SIG-M5 treated with dmso at 0.1 percent for 504 hours (cell line): Measurements from ENCODE around the gene BLOC1S3.

Experiments
- DNase-seq: peaks from one replicate; lab custom pipeline; 2025; ENCODE audit not compliant: unreplicated experiment; lab: John Stamatoyannopoulos, UW

Gene BLOC1S3

DNA sequence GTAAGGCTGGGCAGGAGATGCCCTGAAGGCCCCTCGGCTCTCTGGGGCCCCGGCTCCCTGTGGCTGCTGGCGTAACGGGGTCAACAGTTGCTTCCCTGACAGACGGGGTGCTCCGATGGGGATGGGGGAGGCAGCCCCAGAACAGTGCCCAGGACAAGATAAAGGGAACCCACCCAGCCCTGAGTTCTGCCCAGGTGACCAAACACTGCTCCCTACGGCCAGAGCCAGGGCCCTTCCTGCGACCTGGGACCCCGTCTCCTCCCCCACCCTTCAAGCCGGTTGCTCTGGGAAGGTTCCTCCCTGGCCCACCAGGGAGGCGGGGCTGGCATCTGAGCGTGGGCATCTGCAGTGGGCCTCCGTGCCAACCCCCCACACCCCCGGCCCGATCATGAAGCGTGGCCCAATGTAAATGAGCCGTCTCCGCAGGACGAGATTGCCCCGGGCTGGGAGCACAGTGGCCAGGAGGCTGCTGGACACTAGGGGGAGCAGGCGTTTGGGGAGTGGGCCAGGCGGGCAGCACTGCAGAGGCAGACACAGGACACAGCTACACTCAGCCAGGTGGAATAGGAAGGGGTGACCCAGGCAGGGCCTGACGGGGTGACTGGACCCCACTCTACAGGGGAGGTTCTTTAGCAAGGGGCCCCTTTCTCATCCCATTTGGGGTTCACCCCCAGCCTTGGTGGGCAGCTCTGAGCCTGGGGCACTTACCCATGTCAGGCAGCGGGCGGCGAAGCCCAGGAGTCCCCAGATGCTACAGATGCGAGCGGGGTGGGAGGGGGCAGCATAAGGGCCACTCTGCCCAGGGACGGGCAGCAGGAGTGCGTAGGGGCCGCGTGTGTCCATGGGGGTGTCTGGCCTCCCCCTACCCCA is 16.6 kb upstream of the BLOC1S3 start:
- no peak for DNase-seq

- DNase-seq: peak; percentile 51
Observed at GRCh38 chr19:45162608-45163143, 15.9 kb upstream of the BLOC1S3 start.

DNA sequence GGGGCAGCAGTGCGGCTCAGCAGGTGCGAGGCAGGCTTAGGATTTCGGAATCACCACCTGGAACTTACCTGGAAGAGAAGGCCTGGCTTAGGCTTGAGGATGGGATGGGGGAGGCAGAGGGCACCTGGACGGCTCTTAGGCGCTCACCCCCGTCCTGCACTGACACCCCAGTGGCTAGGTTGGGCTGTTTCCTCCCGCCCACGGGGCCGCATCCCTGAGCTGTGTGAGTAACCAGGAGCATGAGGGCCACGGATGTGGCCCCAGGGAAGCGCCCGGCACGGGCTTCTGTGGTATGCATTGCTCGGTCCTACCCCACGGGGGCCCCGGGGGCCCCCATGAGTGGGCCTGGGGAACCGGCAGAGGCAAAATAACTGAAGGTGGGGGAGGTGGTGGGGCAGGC is 15.4 kb upstream of the BLOC1S3 start:
- DNase-seq: no peak

- no peak for DNase-seq
Observed at GRCh38 chr19:45163751-45164460, 14.7 kb upstream of the BLOC1S3 start.

DNA sequence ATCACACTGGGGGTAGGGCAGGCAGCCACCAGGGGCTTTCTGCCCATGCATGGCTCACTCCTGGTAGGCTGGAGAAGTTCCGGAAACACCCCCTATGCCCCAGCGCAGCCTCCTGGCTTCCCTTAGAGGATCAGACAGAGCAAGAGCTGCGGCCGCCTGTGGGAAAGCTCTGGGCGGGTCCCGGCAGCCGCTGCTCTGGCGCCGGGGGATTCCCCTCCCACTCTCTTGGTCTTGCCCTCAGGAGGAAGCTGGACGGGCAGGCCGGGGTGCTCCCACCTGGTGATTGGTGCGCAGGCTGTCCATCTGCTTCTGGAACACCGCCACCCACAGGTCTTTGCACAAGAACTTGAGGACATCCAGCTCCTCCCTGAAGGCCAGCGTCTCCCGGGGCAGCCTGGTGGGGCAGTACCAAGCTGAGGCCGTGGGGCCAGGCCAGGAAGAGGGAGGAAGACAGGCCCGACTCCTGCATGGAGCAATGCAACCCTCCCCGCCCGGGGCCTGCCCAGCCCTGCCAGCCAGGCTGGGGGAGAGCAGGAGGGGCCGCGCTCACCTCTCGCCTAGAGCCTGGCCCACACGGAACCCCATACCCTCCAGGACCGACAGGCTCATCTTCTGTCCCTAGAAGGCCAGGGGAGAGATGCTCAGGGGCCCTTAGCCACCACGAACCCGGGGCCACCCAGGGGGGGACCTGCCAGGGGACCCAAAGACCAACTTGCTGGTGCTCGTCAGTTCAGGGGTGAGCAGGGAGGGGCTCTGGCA is 13.8 kb upstream of the BLOC1S3 start:
- peak; percentile 34 for DNase-seq

GRCh38 chr19:45166723-45167252 is 11.8 kb upstream of the BLOC1S3 start:
- no peak for DNase-seq

DNA sequence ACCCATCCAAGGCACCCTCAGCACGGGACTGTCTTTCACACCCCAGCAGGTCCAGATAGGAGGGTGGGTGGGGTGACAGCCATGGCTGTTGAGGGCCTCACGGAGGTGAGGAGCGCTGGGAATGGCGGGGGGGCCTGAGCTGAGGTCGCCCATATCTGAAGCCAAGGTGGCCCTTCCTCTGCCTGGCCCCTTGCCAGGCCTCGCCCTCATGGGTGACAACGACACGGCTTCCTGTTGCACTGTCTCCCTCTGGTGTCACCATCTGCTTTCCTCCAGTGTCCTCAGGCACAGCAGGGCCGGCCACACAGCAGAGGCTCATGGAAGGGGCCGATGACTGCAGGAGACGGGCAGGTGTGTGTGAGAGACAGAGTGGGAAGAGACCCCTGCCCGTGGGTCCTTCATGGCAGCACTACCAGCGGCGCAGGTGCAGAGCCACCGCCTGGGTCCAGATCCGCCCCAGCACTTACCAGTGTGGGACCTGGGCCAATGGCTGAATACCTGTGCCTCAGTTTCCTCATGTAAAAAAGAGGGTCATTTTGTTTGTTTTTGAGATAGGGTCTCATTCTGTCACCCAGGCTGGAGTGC is 9.7 kb upstream of the BLOC1S3 start:
- DNase-seq: no peak

DNA sequence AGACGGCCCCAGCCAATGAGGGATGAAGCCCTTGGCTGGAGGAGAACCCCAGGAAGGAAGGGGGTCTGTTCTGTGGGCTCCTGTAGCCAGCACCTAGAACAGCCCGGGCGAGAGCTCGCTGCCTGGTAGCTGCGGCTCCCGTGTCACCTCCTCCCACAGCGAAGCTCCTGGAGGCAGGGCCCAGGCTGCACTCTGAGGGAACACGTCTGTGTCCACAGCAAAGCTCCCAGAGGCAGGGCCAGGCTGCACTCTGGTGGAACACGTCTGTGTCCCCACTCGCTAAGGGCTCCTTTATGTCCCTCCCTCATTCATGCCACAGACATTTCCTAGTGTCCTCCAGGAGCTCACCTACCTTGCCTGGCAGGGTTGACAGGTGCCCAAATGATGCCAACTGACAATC is 9.0 kb upstream of the BLOC1S3 start:
- DNase-seq: no peak

DNA sequence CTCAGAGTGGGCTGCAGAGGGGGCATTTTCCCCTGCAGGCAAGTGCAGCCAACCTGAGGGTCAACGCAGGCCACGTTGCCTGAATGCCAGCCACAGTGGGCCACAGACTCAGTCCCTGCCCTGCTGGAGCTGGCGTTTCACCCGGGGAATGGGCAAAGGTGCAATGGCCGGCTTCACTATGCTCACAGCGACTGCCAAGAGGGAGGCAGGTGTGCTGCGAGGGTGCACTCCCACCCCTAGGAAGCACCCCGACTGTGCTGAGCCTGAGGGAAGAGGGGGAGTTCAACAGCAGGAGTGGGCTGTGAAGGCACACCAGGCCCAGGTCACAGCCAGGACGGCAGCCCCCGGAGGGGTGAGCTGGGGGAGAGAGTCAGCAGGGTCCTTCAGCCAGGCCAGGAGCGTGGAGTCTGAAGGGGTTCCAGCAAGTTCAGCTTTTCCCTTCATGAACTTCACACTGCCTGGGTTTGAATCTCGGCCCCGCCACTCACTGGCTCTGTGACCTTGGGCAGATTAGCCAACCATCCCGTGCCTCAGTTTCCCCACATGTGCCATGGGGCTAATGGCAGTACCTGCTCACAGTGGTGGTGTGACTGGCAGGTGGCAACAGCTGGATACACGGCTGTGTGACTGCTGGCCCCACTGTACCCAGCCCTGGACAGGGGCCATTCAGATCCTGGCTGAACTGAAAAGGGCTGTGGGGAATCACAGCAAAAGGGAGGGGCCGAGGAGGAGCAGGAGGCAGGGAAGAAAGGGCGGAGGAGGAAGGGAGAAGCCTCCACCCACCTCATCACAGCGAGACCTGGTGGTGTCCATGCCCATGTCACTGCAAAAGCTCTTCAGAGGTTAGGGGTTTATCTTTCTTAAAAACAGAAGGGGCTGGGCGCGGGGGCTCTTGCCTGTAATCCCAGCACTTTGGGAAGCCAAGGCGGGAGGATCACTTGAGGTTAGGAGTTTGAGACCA is 8.2 kb upstream of the BLOC1S3 start:
- DNase-seq: no peak

- DNase-seq: no peak
Observed at GRCh38 chr19:45171211-45171623, 7.4 kb upstream of the BLOC1S3 start.

GRCh38 chr19:45172173-45172572 is 6.4 kb upstream of the BLOC1S3 start:
- no peak for DNase-seq

DNA sequence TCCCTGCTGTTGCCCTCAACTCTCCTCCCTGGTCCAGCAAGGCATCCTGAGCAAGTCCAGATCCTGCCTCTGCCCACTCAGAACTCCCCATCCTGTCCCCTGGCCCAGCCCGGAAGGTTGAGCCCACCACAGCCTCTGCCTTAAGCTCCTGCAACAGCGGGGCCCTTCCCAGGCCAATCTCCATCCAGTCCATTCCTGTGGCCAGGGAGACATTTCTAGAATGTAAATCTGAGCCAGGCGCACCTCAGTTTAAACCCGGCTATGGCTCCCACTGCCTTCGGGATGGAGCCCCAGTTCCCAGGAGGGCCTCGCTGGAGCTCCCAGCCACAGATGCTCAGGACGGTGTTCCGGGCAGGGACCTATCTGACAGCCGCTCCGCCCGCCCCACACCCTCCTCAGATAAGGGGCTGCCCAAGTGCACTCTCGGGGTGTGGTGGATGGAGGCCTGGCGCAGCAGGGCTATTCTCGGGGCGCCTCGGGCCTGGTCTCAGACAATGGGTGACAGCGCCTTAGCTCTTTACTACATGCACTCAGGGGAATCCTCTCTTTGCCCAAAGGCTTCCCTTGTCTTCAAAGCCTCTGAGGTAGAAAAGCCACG is 5.9 kb upstream of the BLOC1S3 start:
- no peak for DNase-seq

GRCh38 chr19:45173816-45174215 is 4.8 kb upstream of the BLOC1S3 start:
- DNase-seq: no peak

- DNase-seq: peak; percentile 31
Observed at GRCh38 chr19:45175515-45176345, 2.9 kb upstream of the BLOC1S3 start.

DNA sequence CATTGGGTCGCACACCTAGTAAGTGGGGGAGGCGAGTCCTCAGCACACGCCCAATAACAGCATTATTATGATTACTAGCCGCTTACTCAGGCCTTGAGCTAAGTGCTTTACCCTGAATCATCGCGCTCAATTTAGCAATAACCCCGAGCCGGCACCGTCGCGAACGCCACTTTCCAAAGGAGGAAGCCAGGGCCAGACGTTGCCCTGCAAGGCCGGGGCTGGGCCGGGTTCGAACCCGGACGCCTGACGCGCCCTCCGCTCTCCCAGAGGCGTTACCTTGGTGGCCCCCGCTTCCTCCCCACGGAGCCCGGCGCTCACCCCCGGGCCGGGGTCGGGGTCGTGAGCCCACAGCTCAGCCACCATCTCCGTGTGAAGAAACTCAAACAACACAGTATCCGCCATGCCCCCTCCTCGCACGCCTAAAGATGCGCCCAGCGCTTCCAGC is 745 bp upstream of the BLOC1S3 start, which contains the start of gene TRAPPC6A:
Gene TRAPPC6A, minus strand, starts transcription at position 421 of the 445 bp plus-strand sequence. Its CDS starts 19 bp downstream, at position 402.
- peak; percentile 80 for DNase-seq

DNA sequence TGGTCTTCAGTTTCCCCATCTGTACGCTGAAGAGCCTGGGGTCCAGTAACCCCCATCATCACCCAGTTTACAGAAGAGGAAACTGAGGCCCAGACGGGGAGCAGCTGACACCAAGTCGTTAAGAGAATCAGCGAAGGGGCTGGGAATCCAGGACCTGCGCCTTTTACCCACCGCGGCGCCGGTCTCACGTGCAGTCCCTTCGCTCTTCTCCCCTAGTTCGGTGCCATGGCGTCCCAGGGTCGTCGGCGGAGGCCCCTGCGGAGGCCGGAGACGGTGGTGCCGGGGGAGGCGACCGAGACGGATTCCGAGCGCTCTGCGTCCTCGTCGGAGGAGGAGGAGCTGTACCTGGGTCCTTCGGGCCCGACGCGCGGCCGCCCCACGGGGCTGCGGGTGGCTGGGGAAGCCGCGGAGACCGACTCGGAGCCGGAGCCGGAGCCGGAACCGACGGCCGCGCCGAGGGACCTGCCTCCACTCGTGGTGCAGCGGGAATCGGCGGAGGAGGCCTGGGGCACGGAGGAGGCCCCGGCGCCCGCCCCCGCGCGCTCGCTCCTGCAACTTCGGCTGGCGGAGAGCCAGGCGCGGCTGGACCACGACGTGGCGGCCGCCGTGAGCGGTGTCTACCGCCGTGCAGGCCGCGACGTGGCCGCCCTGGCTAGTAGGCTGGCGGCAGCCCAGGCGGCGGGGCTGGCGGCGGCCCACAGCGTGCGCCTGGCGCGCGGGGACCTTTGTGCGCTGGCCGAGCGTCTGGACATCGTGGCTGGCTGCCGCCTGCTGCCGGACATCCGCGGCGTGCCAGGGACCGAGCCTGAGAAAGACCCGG is 698 bp downstream of the BLOC1S3 start:
- no peak for DNase-seq

DNA sequence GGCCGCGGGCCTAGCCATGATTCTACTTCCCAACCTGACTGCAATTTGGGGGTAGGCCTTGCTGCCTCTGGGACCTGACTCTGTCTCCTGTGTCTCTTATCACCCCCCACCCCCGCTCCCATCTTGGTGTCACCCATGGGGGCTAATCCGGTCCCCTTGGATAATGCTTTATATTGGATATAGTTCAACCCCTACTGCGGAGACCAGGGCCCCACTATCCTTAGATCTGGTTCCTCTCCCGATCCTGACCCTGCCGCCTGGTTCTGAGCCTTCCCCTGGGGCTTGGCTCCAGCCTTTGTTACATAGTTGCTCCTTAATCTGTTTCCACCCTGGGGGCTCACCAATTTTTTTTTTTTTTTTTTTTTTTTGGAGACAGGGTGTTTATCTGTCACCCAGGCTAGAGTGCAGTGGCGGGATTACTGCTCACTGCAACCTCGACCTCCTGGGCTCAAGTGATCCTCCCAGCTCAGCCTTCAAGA is 1.3 kb downstream of the BLOC1S3 start:
- DNase-seq: no peak
